ENCODE measurements around the gene UBE2G1.

- TF ChIP-seq CTCF (IDR thresholded peaks at IDR 0.05) = no peak
- TF ChIP-seq EZH2 (IDR thresholded peaks at IDR 0.05; ENCODE audit: borderline replicate concordance, insufficient read depth, low read depth, low read length, poor library complexity, severe bottlenecking) = no peak
Measured at GRCh38 chr17:4314618-4315017, 51.9 kb downstream of the UBE2G1 start.
